ENCODE results near the gene PIRT. TPM values are rescaled to one million over a fixed set of nuclear protein-coding genes. Genes with fewer than 3 reads are reported as not detected.

The PIRT gene
- total RNA-seq, 4 donors from 2014 or later: not detected

DNA sequence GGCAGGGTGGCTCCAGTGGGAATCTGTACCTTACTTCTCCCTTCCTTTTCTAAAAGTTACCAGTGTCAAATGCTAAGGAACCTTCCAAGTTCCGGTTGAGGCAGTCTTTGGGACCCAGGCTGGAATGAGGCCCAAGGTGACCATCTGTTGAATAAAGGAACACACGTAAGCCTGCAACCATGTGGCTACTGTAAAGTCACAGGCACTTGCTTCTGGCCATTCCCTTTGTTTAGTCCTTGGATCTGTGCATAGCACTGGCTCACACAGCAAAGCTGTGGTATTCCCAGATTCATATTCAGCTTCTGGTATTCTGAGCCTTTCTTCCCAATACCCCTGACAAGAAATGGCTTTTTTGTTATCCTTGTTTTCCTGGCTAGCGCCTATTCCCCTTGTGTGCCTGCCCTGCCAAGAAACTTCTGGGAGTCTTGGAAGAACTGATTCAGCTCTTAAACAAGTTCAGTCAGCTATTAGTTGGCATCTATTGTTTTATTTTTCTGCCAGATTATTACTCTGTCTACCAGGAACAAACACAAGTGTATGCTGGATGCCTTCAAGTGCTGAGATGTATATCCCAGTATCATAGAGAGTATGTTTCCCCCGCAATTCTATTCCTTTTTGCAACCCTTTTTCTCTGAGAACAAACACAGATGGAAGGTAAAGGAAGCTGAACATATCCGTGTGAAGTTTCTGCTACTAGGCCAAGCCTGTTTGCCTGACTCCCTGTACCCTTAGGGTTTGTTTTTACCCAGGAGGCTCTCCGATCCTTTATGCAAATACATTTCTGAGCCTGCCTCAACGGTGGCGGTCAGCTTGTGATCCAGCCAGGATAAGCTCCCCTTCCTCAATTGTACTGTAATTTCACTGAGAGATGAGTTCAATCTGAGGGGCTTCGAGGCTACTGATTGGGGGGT, 47.1 kb downstream of the PIRT start:
- no peak overlapping the region for H3K4me3 ChIP-seq
- WGBS, 2 donors: 28 to 54% methylated on average over 6 to 9 of the region's 9 CpGs
- TF ChIP-seq, protein P1, sequence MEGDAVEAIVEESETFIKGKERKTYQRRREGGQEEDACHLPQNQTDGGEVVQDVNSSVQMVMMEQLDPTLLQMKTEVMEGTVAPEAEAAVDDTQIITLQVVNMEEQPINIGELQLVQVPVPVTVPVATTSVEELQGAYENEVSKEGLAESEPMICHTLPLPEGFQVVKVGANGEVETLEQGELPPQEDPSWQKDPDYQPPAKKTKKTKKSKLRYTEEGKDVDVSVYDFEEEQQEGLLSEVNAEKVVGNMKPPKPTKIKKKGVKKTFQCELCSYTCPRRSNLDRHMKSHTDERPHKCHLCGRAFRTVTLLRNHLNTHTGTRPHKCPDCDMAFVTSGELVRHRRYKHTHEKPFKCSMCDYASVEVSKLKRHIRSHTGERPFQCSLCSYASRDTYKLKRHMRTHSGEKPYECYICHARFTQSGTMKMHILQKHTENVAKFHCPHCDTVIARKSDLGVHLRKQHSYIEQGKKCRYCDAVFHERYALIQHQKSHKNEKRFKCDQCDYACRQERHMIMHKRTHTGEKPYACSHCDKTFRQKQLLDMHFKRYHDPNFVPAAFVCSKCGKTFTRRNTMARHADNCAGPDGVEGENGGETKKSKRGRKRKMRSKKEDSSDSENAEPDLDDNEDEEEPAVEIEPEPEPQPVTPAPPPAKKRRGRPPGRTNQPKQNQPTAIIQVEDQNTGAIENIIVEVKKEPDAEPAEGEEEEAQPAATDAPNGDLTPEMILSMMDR (IDR thresholded peaks at IDR 0.05): no peak
- TF ChIP-seq POLR2A (IDR thresholded peaks at IDR 0.05): peak in 1 of 4 donors; percentile 71
- H3K27me3 ChIP-seq: no peaks in the 10 kb centered on the region
- peak overlapping the region; percentile 80 to 90 (median 85) for H3K27ac ChIP-seq
- H3K36me3 ChIP-seq: no peaks in the 10 kb centered on the region
- DNase-seq: no peak
- no peaks in the 10 kb centered on the region for H3K9me3 ChIP-seq
- peaks cover 29 to 64% (median 40%) of the 10 kb centered on the region in 3 donors for H3K4me1 ChIP-seq
- intact Hi-C loops (cut with DNase I): no loop called here

DNA sequence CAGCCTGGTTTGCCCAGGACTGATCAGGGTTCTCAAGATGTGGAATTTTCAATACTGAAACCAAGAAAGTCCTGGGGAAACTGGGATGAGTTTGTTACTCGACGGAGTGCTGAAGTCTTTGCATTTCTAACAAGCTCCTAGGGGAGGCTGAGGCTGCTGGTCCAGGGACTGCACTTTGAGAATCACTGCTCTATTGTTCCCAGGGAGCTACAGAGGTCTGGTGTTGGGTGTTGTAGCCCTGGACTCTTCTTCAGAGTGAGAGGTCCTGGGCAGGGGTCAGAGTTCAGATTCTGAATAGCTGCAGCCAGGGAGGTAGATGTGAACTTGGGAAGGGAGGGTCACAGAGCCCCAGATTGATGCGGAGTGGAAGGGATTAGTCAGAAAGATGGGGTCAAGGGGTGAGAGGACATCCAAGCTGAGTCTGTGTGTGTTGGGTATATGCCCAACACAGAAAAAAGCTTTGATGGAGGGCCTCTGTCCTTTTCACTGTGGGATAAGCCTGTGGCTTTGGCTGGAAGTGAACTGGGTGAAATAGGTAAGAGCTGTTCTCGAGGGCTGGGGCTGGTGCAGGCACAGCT, 48.1 kb downstream of the PIRT start:
- WGBS, 2 donors: 56 to 60% methylated on average over 4 of the region's 4 CpGs
- Histone ChIP-seq H3K27ac (peak overlapping the region; percentile 80 to 90 (median 85)), H3K27me3 (no peaks in the 10 kb centered on the region), H3K4me1 (peaks cover 29 to 71% (median 40%) of the 10 kb centered on the region in 3 donors), H3K9me3 (no peaks in the 10 kb centered on the region), H3K4me3 (no peak overlapping the region), H3K36me3 (no peaks in the 10 kb centered on the region)
- DNase-seq: no peak
- TF ChIP-seq POLR2A (IDR thresholded peaks at IDR 0.05): no peak
- TF ChIP-seq, protein P1 (IDR thresholded peaks at IDR 0.05): no peak
- intact Hi-C loops (cut with DNase I): no loop called here

DNA sequence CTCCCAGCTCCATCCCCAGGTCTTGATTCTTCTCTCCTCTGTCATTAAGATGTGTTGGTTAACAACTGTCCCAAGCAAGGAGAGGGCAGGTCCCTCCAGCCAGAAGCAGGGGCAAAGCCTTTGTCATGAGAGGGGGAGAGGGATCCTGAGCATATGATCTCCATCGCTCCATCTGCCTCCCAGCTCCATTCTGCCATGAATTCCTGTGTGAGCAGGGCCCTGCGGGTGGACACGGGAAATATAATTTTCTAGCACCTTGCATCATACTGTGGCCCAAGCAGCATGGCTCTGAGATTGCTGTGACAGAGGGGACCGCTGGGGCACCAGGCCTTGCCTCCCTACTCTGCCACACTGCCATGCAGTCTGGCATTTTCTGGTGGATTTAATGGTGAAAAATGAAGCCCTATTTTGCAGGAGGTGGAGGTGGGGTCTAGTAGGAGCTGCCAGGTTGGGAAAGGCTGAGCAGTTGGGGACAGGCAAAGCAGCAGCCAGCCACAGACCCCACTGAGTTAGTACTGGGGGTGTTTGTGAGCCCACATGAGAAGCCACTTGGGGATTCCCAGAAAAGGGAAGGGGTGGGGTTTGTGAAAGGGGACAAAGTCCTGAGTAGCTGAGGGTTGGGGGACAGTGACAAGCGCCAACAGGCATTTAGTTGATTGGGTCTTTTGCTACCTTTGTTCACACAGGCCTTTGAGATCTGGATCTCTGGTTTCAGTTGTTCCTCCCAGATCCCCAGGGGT, 50.4 kb downstream of the PIRT start:
- H3K27ac ChIP-seq: peak overlapping the region in 1 of 4 donors; percentile 69
- WGBS, 2 donors: 95 to 98% methylated on average over 4 to 5 of the region's 5 CpGs
- no peaks in the 10 kb centered on the region for H3K9me3 ChIP-seq
- H3K27me3 ChIP-seq: no peaks in the 10 kb centered on the region
- no peak for DNase-seq
- TF ChIP-seq, protein P1 (IDR thresholded peaks at IDR 0.05): no peak
- TF ChIP-seq POLR2A (IDR thresholded peaks at IDR 0.05): no peak
- H3K36me3 ChIP-seq: no peaks in the 10 kb centered on the region
- intact Hi-C loops (cut with DNase I): no loop called here
- no peak overlapping the region for H3K4me3 ChIP-seq
- peaks cover 28 to 53% (median 29%) of the 10 kb centered on the region in 3 donors for H3K4me1 ChIP-seq

DNA sequence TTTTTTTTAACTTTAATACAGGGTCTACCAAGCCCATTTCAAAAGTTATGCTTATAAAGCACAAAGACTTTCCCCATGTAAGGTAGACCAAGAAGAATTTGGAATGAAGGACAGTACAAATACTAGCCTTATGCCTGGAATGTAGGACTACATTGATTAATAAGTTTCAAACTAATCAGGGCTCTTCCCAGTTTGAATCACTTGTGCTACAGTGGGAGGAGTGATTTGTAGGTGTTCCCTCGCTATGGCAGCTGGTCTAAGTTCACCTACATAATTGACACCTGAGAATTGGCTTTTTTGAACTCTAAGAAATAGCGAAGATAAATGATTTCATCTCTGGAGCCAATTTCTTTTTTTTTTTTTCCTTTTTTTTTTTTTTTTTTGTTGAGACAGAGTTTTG, 52.6 kb downstream of the PIRT start:
- H3K27me3 ChIP-seq: no peaks in the 10 kb centered on the region
- intact Hi-C loops (cut with DNase I): no loop called here
- no peak overlapping the region for H3K27ac ChIP-seq
- no peak for DNase-seq
- H3K4me3 ChIP-seq: no peak overlapping the region
- H3K4me1 ChIP-seq: peaks cover 10 to 31% (median 11%) of the 10 kb centered on the region in 3 donors
- H3K9me3 ChIP-seq: no peaks in the 10 kb centered on the region
- H3K36me3 ChIP-seq: no peaks in the 10 kb centered on the region
- 92 to 93% methylated on average over 2 of the region's 2 CpGs for WGBS, 2 donors
- TF ChIP-seq, protein P1 (IDR thresholded peaks at IDR 0.05): no peak
- TF ChIP-seq POLR2A (IDR thresholded peaks at IDR 0.05): no peak
